K562 (cell line): ENCODE results near the gene MUC5B. TPM values are rescaled to one million over a fixed set of nuclear protein-coding genes. Genes with fewer than 3 reads are reported as not detected.

Source experiments
- ATAC-seq: fragments of 200-7000 bp; cut with Tn5 transposase; 3 replicates; pipeline ENCODE4 v1.9.1; 2020; ENCODE audit warnings: moderate library complexity
- BruUV-seq: library from RNA; stranded (reverse); fragments of 400-500 nt; replicated peaks from 2 replicates; lab custom pipeline; 2021; lab: Mats Ljungman, UMichigan
- CTCF ChIA-PET: fragments of 300-600 bp; formaldehyde crosslinking; extraction: SDS; loops from one replicate; lab custom pipeline; 2021; ENCODE audit warnings: low intra/inter-chr PET ratio; lab: Yijun Ruan, JAX
- POLR2A ChIA-PET: fragments of 300-600, 350-650 bp; sonication (Branson Sonifier 250); formaldehyde crosslinking; extraction: SDS; loops from one replicate; lab custom pipeline; 2021; ENCODE audit warnings: antibody characterized with exemption, inconsistent platforms; lab: Yijun Ruan, JAX
- DNase-seq, 4 experiments: peaks; one replicate each; pipeline versions ENCODE4 v3.0.0 to v3.0.0-alpha.2; 2011 to 2018; ENCODE audit warnings: low spot score in 3 of 4, mixed read lengths in 3 of 4; ENCODE audit errors: extremely low read depth in 1 of 4
- FAIRE-seq: peaks from 2 replicates; lab custom pipeline; 2011; peaks lifted over from hg19 to GRCh38; lab: Jason Lieb, UNC
- H2AFZ ChIP-seq: 2 replicates; pipeline ENCODE4 v1.6.0; 2011; ENCODE audit warnings: low read depth, low read length, control low read depth, inconsistent platforms
- H3K27ac ChIP-seq: fragments of 200-600 bp; 3 replicates; pipeline ENCODE4 v1.8.0; 2011; ENCODE audit warnings: low read depth, mild to moderate bottlenecking, control low read depth, inconsistent platforms, low read length, moderate library complexity, mixed read lengths; ENCODE audit errors: extremely low read depth
- H3K27me3 ChIP-seq, 2 experiments: fragments of 300-600 bp in 1 of 2; 2 replicates in 1 of 2; 3 replicates in 1 of 2; pipeline versions ENCODE4 v1.6.0 to v1.8.0; 2011; ENCODE audit warnings: inconsistent platforms in 2 of 2, low read length in 2 of 2, mild to moderate bottlenecking in 1 of 2, mixed read lengths in 1 of 2, moderate library complexity in 1 of 2; ENCODE audit not compliant: control insufficient read depth in 2 of 2, insufficient read depth in 2 of 2
- H3K36me3 ChIP-seq: fragments of 300-600 bp; 3 replicates; pipeline ENCODE4 v1.8.0; 2011; ENCODE audit warnings: mild to moderate bottlenecking, low read length, inconsistent platforms; ENCODE audit not compliant: control insufficient read depth, insufficient read depth
- H3K4me1 ChIP-seq, 2 experiments: fragments of 200-600 bp in 1 of 2; replicated peaks in 1 of 2; 2 replicates in 1 of 2; 3 replicates in 1 of 2; pipeline versions ENCODE4 v1.5.1 to v1.8.0; 2011; ENCODE audit warnings: inconsistent platforms in 2 of 2, low read length in 2 of 2, mild to moderate bottlenecking in 1 of 2, mixed read lengths in 1 of 2, moderate library complexity in 1 of 2; ENCODE audit not compliant: control insufficient read depth in 2 of 2, insufficient read depth in 2 of 2
- H3K4me2 ChIP-seq: 2 replicates; pipeline ENCODE4 v1.6.1; 2011; ENCODE audit warnings: low read length, control low read depth, inconsistent platforms, mixed read lengths; ENCODE audit not compliant: insufficient read depth
- H3K4me3 ChIP-seq: fragments of 200-600 bp; sonication (generic), shearing (Covaris generic); 2 replicates; pipeline ENCODE4 v1.5.1; 2016; ENCODE audit warnings: control low read depth, inconsistent platforms
- H3K79me2 ChIP-seq: fragments of 200-600 bp; 3 replicates; pipeline ENCODE4 v1.8.0; 2011; ENCODE audit warnings: low read length, inconsistent platforms; ENCODE audit not compliant: control insufficient read depth, insufficient read depth
- H3K9ac ChIP-seq, 2 experiments: 2 replicates each; pipeline versions ENCODE4 v1.6.0 to v1.6.1; 2011; ENCODE audit warnings: low read depth in 2 of 2, low read length in 2 of 2, control low read depth in 1 of 2, inconsistent platforms in 1 of 2, mild to moderate bottlenecking in 1 of 2, mixed read lengths in 1 of 2; ENCODE audit not compliant: insufficient read depth in 1 of 2
- H3K9me1 ChIP-seq: one replicate; pipeline ENCODE4 v1.6.0; 2011; ENCODE audit warnings: inconsistent platforms, mild to moderate bottlenecking, low read length, moderate library complexity; ENCODE audit not compliant: control insufficient read depth, insufficient read depth
- H3K9me3 ChIP-seq: replicated peaks from 2 replicates; pipeline ENCODE4 v1.5.1; 2011; ENCODE audit warnings: low read depth, low read length, inconsistent platforms; ENCODE audit not compliant: control insufficient read depth, insufficient read depth
- H4K20me1 ChIP-seq: replicated peaks from 2 replicates; pipeline ENCODE4 v1.6.1; 2011; ENCODE audit warnings: low read length, inconsistent platforms, mixed read lengths; ENCODE audit not compliant: control insufficient read depth, insufficient read depth
- BCL6 ChIP-seq: fragments of 250-450 bp; sonication (Bioruptor Pico); IDR thresholded peaks from 2 replicates; pipeline ENCODE4 v1.4.0; 2020
- KDM2B ChIP-seq: fragments of 250-450 bp; sonication (Bioruptor Pico); IDR thresholded peaks from 2 replicates; pipeline ENCODE4 v1.8.0; 2021; ENCODE audit warnings: mild to moderate bottlenecking, moderate library complexity
- NFE2 ChIP-seq: IDR thresholded peaks from 2 replicates; pipeline ENCODE4 v1.6.1; 2014; ENCODE audit warnings: antibody characterized with exemption, low read depth
- POLR3G ChIP-seq: IDR thresholded peaks from 2 replicates; pipeline ENCODE4 v1.6.1; 2011; ENCODE audit not compliant: insufficient read length, insufficient replicate concordance; ENCODE audit errors: extremely low read depth
- TEAD1 ChIP-seq, 2 experiments: fragments of 450-650 bp in 1 of 2; sonication (generic) in 1 of 2; formaldehyde crosslinking; IDR thresholded peaks; 2 replicates each; pipeline versions ENCODE4 v1.4.0 to v1.8.0; 2020 to 2022; ENCODE audit warnings: mild to moderate bottlenecking in 2 of 2, missing genetic modification reagents in 1 of 2
- ZKSCAN8 ChIP-seq: fragments of 200-800 bp; sonication (Bioruptor generic); IDR thresholded peaks from 2 replicates; pipeline ENCODE4 v1.6.1; 2016; ENCODE audit warnings: missing genetic modification characterization, missing compliant biosample characterization
- ZNF780A ChIP-seq: fragments of 250-450 bp; sonication (Bioruptor Pico); IDR thresholded peaks from 2 replicates; pipeline ENCODE4 v1.5.0; 2021; ENCODE audit warnings: mild to moderate bottlenecking
- WGBS: fragments of 100-300 bp; shearing (Covaris generic); methylation state at CpG from one replicate; pipeline ENCODE4 v1.1.6; 2016; ENCODE audit warnings: low coverage, mixed read lengths; ENCODE audit not compliant: insufficient coverage; ENCODE audit errors: missing lambda C conversion rate; 5-methylcytosine and 5-hydroxymethylcytosine counted together
- in situ Hi-C: fragments of 300-500 bp; cut with MboI; formaldehyde crosslinking; loops from 4 replicates; pipeline ENCODE4 v1.15.0; 2018; ENCODE audit warnings: inconsistent platforms, mixed read lengths
- intact Hi-C: fragments of 100-400 bp; cut with micrococcal nuclease; formaldehyde crosslinking; loops from 2 replicates; pipeline ENCODE4 v1.14.2; 2022
- polyA plus RNA-seq, 8 experiments: library from polyadenylated mRNA; depleted of rRNA in 4 of 8; stranded (reverse) in 5 of 8; unstranded in 3 of 8; fragments of >200 nt; fragmentation: Nextera tagmentation in 2 of 8; fragmentation: Illumina TruSeq in 1 of 8; extraction: Ambion mirVana in 2 of 8; extraction: Trizol in 1 of 8; gene quantifications; 2 replicates each; pipeline versions ENCODE4 v1.2.1 to v1.2.3, GENCODE V29; 2011 to 2014; ENCODE audit warnings: inconsistent platforms in 1 of 8, missing spikeins in 1 of 8
- total RNA-seq, 7 experiments: library from RNA; depleted of rRNA in 6 of 7; stranded (reverse); fragments of >200 nt in 6 of 7; fragmentation: Illumina TruSeq in 2 of 7; extraction: Trizol in 2 of 7; gene quantifications; 2 replicates each; pipeline versions ENCODE4 v1.2.1 to v1.2.3, GENCODE V29; 2011 to 2021; ENCODE audit warnings: low replicate concordance in 1 of 7

Gene MUC5B
- total and polyA plus RNA-seq, 9 of the 15 experiments (the other 6 are each of a cell fraction or from before 2014, with no cell fraction given), result 0.04 to 0.95 TPM; not detected in 7

DNA sequence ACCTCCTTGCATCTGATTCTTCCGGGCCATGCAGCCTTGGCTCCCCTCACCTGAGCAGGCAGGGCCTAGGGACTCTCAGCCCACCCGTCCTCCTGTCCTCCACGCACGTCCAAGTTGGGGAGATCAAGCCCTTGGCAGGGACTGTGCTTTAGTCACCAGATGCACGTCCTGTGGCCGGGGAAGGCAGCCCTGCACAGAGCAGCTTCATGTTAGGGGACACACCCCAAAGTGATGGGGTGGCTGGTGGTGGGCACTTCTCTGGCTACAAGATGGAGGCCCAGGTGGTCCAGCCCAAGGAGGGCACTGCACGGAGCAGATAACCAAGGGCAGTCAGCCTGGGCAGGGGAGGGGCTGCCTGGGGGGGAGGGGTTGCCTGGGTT lies 1.2 kb downstream of the MUC5B start:
- peaks cover 0 to 76% of the 10 kb centered on the region in 2 experiments; a peak in 2 of 5 replicates for H3K4me1 ChIP-seq

DNA sequence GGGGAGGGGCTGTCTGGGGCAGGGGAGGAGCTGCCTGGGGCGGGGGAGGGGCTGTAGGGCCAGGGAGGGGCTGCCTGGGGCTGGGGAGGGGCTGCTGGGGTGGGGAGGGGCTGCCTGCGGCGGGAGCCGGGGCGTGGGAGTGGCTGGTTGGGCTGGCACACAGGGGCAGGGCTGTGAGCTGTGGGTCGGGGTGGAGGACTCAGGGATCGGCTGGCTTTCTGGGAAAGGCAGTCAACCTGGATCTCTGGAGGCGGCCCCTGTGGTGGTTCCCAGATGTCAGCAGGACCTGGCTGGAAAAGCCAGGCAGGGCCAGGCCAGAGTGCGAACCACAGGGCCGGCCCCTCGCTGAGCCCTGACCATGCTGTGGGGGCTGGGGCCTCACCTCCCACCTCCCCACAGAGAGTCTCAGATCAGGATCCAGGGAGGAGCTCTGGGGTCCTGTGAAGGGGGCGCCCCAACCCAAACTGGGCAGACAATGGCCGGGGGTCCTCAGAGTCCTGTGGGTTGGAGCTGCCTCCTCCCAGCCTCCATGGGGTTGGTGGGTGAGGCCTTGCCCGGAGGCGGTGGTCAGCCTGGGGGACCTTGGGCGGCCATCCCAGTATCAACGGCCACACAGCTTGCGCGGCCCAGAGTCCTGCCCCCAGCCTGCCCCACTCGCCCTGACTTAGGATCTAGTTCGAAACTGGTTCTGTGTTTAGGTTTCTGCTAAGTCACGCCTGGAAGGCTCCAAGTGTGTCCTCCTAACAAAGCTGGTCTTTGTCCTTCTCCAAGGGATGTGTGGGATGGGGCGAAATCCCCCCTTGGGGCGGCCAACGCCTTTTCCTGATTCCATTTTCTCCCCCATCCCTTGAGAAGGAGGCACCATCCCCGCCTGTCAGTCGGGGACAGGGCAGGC lies 1.9 kb downstream of the MUC5B start:
- Histone ChIP-seq H3K27me3 (peaks cover 0 to 60% of the 10 kb centered on the region in 2 experiments; a peak in 3 of 5 replicates), H3K4me2 (no peak overlapping the region)

More for the DNA sequence above, 1.2 kb downstream of the MUC5B start:
- FAIRE-seq (no peak), ATAC-seq (no peak), DNase-seq (no peak)
- intact Hi-C loops, result no loop called here
- Histone ChIP-seq H3K4me3 (no peak overlapping the region), H4K20me1 (0 out of 2 replicates have a peak, but pooled peaks cover 3% of the 10 kb centered on the region), H3K79me2 (no peaks in the 10 kb centered on the region), H3K27ac (no peak overlapping the region), H3K9me3 (no peaks in the 10 kb centered on the region), H3K9ac (no peak overlapping the region), H3K9me1 (no peaks in the 10 kb centered on the region), H2AFZ (no peak overlapping the region), H3K4me2 (no peak overlapping the region), H3K36me3 (no peaks in the 10 kb centered on the region), H3K27me3 (peaks cover 0 to 60% of the 10 kb centered on the region in 2 experiments; a peak in 3 of 5 replicates)
- CTCF ChIA-PET, result no interaction called here
- POLR2A ChIA-PET, result no interaction called here
- in situ Hi-C loops, result no loop called here
- no TSS peak for BruUV-seq
- TF ChIP-seq TEAD1 (CRISPR knock-in tag; IDR thresholded peaks at IDR 0.05) (no peak), POLR3G (no peak), ZKSCAN8 (CRISPR knock-in tag) (no peak), ZNF780A (CRISPR knock-in tag) (no peak), KDM2B (CRISPR knock-in tag) (no peak)
- WGBS, result 2% methylated on average over 6 of the region's 7 CpGs

More for the DNA sequence above, 1.9 kb downstream of the MUC5B start:
- Histone ChIP-seq H3K4me3 (no peak overlapping the region), H3K79me2 (no peaks in the 10 kb centered on the region), H3K9me1 (no peaks in the 10 kb centered on the region), H3K4me1 (peaks cover 0 to 77% of the 10 kb centered on the region in 2 experiments; a peak in 2 of 5 replicates), H2AFZ (no peak overlapping the region), H3K9me3 (no peaks in the 10 kb centered on the region), H3K9ac (no peak overlapping the region), H4K20me1 (0 out of 2 replicates have a peak, but pooled peaks cover 3% of the 10 kb centered on the region), H3K27ac (no peak overlapping the region), H3K36me3 (no peaks in the 10 kb centered on the region)
- POLR2A ChIA-PET, result interaction anchor here (0.6 kb wide), 1 partner anchor 28 kb away, joined by 4 read pairs; no protein-coding TSS in a partner anchor
- BruUV-seq, result no TSS peak
- CTCF ChIA-PET, result no interaction called here
- in situ Hi-C loops, result no loop called here
- FAIRE-seq (no peak), ATAC-seq (no peak), DNase-seq (peak in 1 of 4 experiments; percentile 36)
- intact Hi-C loops, result no loop called here
- WGBS, result 18% methylated on average over 20 of the region's 27 CpGs
- no peak for TF ChIP-seq BCL6 (CRISPR knock-in tag)
- 0 out of 2 replicates have a peak, but pooled peaks have one; percentile 13 for TF ChIP-seq NFE2
